ENCODE results near the gene GPATCH1.

GPATCH1 gene

DNA sequence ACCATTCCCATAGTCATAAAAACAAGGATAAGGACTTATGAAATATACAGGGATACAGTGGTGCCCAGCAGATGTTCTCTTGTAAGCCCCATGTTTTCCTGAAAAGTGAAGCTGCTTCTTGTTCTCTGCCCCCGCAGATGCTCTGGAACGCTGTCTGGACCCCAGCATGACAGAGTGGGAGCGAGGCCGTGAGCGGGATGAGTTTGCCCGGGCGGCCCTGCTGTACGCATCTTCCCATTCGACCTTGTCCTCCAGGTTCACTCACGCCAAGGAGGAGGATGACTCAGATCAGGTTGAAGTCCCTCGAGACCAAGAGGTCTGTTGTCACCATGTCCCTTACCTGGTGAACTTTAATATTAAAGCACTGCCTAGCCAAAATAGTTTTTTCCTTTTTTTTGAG is 30.6 kb downstream of the GPATCH1 start:
- Histone ChIP-seq H3K9me2 (ENCODE audit: low read depth, low read length) (no peaks in the 10 kb centered on the region), H3K9ac (ENCODE audit: low read length) (no peak overlapping the region), H3K27me3 (ENCODE audit: insufficient read depth, low read length) (no peaks in the 10 kb centered on the region), H3K79me2 (ENCODE audit: insufficient read depth, low read length) (no peaks in the 10 kb centered on the region), H3F3A (ENCODE audit: insufficient read depth, low read length) (no peaks in the 10 kb centered on the region), H3K4me2 (ENCODE audit: low read length) (no peak overlapping the region), H4K20me1 (ENCODE audit: insufficient read depth, low read length) (no peaks in the 10 kb centered on the region), H3K27ac (ENCODE audit: low read depth, low read length, poor library complexity, severe bottlenecking) (no peak overlapping the region), H3K4me3 (ENCODE audit: low read depth, low read length, poor library complexity, severe bottlenecking) (no peak overlapping the region), H3K9me3 (ENCODE audit: low read length) (no peaks in the 10 kb centered on the region), H3K4me1 (ENCODE audit: insufficient read depth, low read length, severe bottlenecking) (no peaks in the 10 kb centered on the region), H3K36me3 (ENCODE audit: insufficient read depth, low read length) (peaks cover 73% of the 10 kb centered on the region), H2AFZ (ENCODE audit: low read length) (no peak overlapping the region)
- TF ChIP-seq EZH2 (IDR thresholded peaks at IDR 0.05; ENCODE audit: borderline replicate concordance, low read length) (no peak), CTCF (IDR thresholded peaks at IDR 0.05; ENCODE audit: low read length) (no peak)

- no peaks in the 10 kb centered on the region for H3K9me2 ChIP-seq (ENCODE audit: low read depth, low read length)
- H3K9ac ChIP-seq (ENCODE audit: low read length) = no peak overlapping the region
- no peak for TF ChIP-seq EZH2 (IDR thresholded peaks at IDR 0.05; ENCODE audit: borderline replicate concordance, low read length)
- no peak for TF ChIP-seq CTCF (IDR thresholded peaks at IDR 0.05; ENCODE audit: low read length)
- no peaks in the 10 kb centered on the region for H3K4me1 ChIP-seq (ENCODE audit: insufficient read depth, low read length, severe bottlenecking)
- no peaks in the 10 kb centered on the region for H3F3A ChIP-seq (ENCODE audit: insufficient read depth, low read length)
- H3K27ac ChIP-seq (ENCODE audit: low read depth, low read length, poor library complexity, severe bottlenecking) = no peak overlapping the region
- peaks cover 73% of the 10 kb centered on the region for H3K36me3 ChIP-seq (ENCODE audit: insufficient read depth, low read length)
- H3K4me3 ChIP-seq (ENCODE audit: low read depth, low read length, poor library complexity, severe bottlenecking) = no peak overlapping the region
- H2AFZ ChIP-seq (ENCODE audit: low read length) = no peak overlapping the region
- H3K4me2 ChIP-seq (ENCODE audit: low read length) = no peak overlapping the region
- no peaks in the 10 kb centered on the region for H3K27me3 ChIP-seq (ENCODE audit: insufficient read depth, low read length)
- H3K79me2 ChIP-seq (ENCODE audit: insufficient read depth, low read length) = no peaks in the 10 kb centered on the region
- no peaks in the 10 kb centered on the region for H4K20me1 ChIP-seq (ENCODE audit: insufficient read depth, low read length)
- H3K9me3 ChIP-seq (ENCODE audit: low read length) = no peaks in the 10 kb centered on the region
Observed at GRCh38 chr19:33114312-33114711, 33.3 kb downstream of the GPATCH1 start.

DNA sequence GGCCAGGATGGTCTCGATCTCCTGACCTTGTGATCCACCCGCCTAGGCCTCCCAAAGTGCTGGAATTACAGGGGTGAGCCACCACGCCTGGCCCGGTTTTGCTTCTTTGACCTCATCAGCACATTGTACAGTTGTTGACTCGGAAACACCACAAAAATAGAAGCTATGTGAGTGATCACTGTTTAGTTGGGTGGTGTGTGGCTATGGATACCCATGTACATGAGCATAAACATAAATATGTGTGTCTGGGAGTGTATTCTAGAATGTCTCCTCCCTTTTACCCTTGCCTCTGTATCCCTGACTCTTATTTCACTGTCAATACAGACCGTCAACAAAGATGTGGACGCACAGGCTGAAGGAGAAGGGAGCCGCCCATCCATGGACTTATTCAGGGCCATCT is 36.5 kb downstream of the GPATCH1 start:
- Histone ChIP-seq H3K36me3 (ENCODE audit: insufficient read depth, low read length) (peaks cover 53% of the 10 kb centered on the region), H3K27me3 (ENCODE audit: insufficient read depth, low read length) (no peaks in the 10 kb centered on the region)

More for the DNA sequence above, 36.5 kb downstream of the GPATCH1 start:
- H3K9ac ChIP-seq (ENCODE audit: low read length) = no peak overlapping the region
- TF ChIP-seq EZH2 (IDR thresholded peaks at IDR 0.05; ENCODE audit: borderline replicate concordance, low read length) = no peak
- TF ChIP-seq CTCF (IDR thresholded peaks at IDR 0.05; ENCODE audit: low read length) = no peak
- no peaks in the 10 kb centered on the region for H3K9me3 ChIP-seq (ENCODE audit: low read length)
- no peaks in the 10 kb centered on the region for H3K4me1 ChIP-seq (ENCODE audit: insufficient read depth, low read length, severe bottlenecking)
- no peaks in the 10 kb centered on the region for H3F3A ChIP-seq (ENCODE audit: insufficient read depth, low read length)
- no peak overlapping the region for H3K27ac ChIP-seq (ENCODE audit: low read depth, low read length, poor library complexity, severe bottlenecking)
- H3K9me2 ChIP-seq (ENCODE audit: low read depth, low read length) = no peaks in the 10 kb centered on the region
- H4K20me1 ChIP-seq (ENCODE audit: insufficient read depth, low read length) = no peaks in the 10 kb centered on the region
- no peak overlapping the region for H3K4me2 ChIP-seq (ENCODE audit: low read length)
- no peak overlapping the region for H3K4me3 ChIP-seq (ENCODE audit: low read depth, low read length, poor library complexity, severe bottlenecking)
- no peaks in the 10 kb centered on the region for H3K79me2 ChIP-seq (ENCODE audit: insufficient read depth, low read length)
- no peak overlapping the region for H2AFZ ChIP-seq (ENCODE audit: low read length)
